Endodermal cell (in vitro differentiated cells): ENCODE measurements around the gene LTBP3. TPM values are rescaled to one million over a fixed set of nuclear protein-coding genes. Genes with fewer than 3 reads are reported as not detected.
A peak's percentile ranks its signal among the peaks of the same experiment; 100 is the strongest.

Experiments used
- DNase-seq: peaks from one replicate; pipeline ENCODE4 v3.0.0-alpha.2; 2017
- H3K27ac ChIP-seq: 2 replicates; pipeline ENCODE4 v1.5.1; 2013; ENCODE audit warnings: mild to moderate bottlenecking, low read depth, low read length, moderate library complexity
- H3K27me3 ChIP-seq: 2 replicates; pipeline ENCODE4 v1.6.1; 2013; ENCODE audit warnings: mild to moderate bottlenecking, low read length, moderate library complexity; ENCODE audit not compliant: insufficient read depth, control insufficient read depth, poor library complexity, severe bottlenecking
- H3K36me3 ChIP-seq: 2 replicates; pipeline ENCODE4 v1.7.0; 2013; ENCODE audit warnings: mild to moderate bottlenecking, low read length, moderate library complexity; ENCODE audit not compliant: control insufficient read depth, insufficient read depth
- H3K4me1 ChIP-seq: one replicate; pipeline ENCODE4 v1.7.0; 2013; ENCODE audit warnings: low read length; ENCODE audit not compliant: control insufficient read depth, insufficient read depth
- H3K4me3 ChIP-seq: 2 replicates; pipeline ENCODE4 v1.5.1; 2013; ENCODE audit warnings: mild to moderate bottlenecking, low read length, moderate library complexity
- H3K9ac ChIP-seq: 2 replicates; pipeline ENCODE4 v1.6.1; 2013; ENCODE audit warnings: mild to moderate bottlenecking, low read length, moderate library complexity; ENCODE audit not compliant: poor library complexity, severe bottlenecking; ENCODE audit errors: extremely low read depth
- H3K9me3 ChIP-seq: 2 replicates; pipeline ENCODE4 v1.6.1; 2013; ENCODE audit warnings: mild to moderate bottlenecking, low read length, moderate library complexity; ENCODE audit not compliant: control insufficient read depth
- H3K27ac Mint-ChIP-seq: 2 replicates; pipeline ENCODE4 v1.8.0; 2020; ENCODE audit warnings: mixed read lengths
- H3K27me3 Mint-ChIP-seq: 2 replicates; pipeline ENCODE4 v1.8.0; 2021; ENCODE audit warnings: mild to moderate bottlenecking, mixed read lengths; ENCODE audit not compliant: insufficient read depth
- H3K36me3 Mint-ChIP-seq: 2 replicates; pipeline ENCODE4 v1.8.0; 2020; ENCODE audit warnings: low read depth, mixed read lengths
- H3K4me1 Mint-ChIP-seq: 2 replicates; pipeline ENCODE4 v1.8.0; 2020; ENCODE audit warnings: mixed read lengths
- H3K4me3 Mint-ChIP-seq: 2 replicates; pipeline ENCODE4 v1.8.0; 2020; ENCODE audit warnings: mild to moderate bottlenecking, moderate library complexity, mixed read lengths
- H3K9me3 Mint-ChIP-seq: 2 replicates; pipeline ENCODE4 v1.8.0; 2020; ENCODE audit warnings: mild to moderate bottlenecking, mixed read lengths
- CTCF ChIP-seq: fragments of 200-600 bp; sonication (generic); conservative IDR thresholded peaks from 2 replicates; pipeline ENCODE4 v1.5.0; 2021; ENCODE audit warnings: antibody characterized with exemption, mild to moderate bottlenecking
- WGBS, 2 experiments: methylation state at CpG; one replicate each; pipeline versions ENCODE4 v1.1.5 to v1.1.7; 2013; ENCODE audit warnings: missing lambda C conversion rate in 2 of 2, mixed read lengths in 1 of 2; ENCODE audit not compliant: insufficient coverage in 1 of 2, insufficient read length in 1 of 2; 5-methylcytosine and 5-hydroxymethylcytosine counted together
- total RNA-seq, 2 donors: library from RNA; stranded (reverse); fragmentation: NEBNext Ultra II Directional in 1 of 2; extraction: Animal tissue kit (Norgen Biotek cat#: 25700) in 1 of 2; gene quantifications; 2 replicates in 1 of 2; 3 replicates in 1 of 2; pipeline ENCODE4 v1.2.1, GENCODE V29; 2021

The LTBP3 gene
- total RNA-seq, 2 donors from 2014 or later, result 19.7 to 24.2 TPM

GRCh38 chr11:65506290-65506771 lies 51.8 kb downstream of the LTBP3 start:
- Mint-ChIP-seq H3K9me3 (no peaks in the 10 kb centered on the region), H3K36me3 (peaks cover 33% of the 10 kb centered on the region), H3K27ac (peak overlapping the region; percentile 80), H3K27me3 (no peaks in the 10 kb centered on the region), H3K4me1 (peaks cover 29% of the 10 kb centered on the region), H3K4me3 (no peak overlapping the region)
- Histone ChIP-seq H3K9me3 (no peaks in the 10 kb centered on the region), H3K4me1 (no peaks in the 10 kb centered on the region), H3K36me3 (peaks cover 52% of the 10 kb centered on the region), H3K27me3 (no peaks in the 10 kb centered on the region), H3K4me3 (peak overlapping the region; percentile 97), H3K9ac (peak overlapping the region; percentile 100), H3K27ac (peak overlapping the region; percentile 17)
- no peak for TF ChIP-seq CTCF
- WGBS, 2 experiments, result 67 to 88% methylated on average over 1 to 3 of the region's 4 CpGs
- DNase-seq, result no peak

DNA sequence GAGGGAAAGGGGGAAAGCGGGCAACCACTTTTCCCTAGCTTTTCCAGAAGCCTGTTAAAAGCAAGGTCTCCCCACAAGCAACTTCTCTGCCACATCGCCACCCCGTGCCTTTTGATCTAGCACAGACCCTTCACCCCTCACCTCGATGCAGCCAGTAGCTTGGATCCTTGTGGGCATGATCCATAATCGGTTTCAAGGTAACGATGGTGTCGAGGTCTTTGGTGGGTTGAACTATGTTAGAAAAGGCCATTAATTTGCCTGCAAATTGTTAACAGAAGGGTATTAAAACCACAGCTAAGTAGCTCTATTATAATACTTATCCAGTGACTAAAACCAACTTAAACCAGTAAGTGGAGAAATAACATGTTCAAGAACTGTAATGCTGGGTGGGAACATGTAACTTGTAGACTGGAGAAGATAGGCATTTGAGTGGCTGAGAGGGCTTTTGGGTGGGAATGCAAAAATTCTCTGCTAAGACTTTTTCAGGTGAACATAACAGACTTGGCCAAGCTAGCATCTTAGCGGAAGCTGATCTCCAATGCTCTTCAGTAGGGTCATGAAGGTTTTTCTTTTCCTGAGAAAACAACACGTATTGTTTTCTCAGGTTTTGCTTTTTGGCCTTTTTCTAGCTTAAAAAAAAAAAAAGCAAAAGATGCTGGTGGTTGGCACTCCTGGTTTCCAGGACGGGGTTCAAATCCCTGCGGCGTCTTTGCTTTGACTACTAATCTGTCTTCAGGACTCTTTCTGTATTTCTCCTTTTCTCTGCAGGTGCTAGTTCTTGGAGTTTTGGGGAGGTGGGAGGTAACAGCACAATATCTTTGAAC lies 52.5 kb downstream of the LTBP3 start:
- TF ChIP-seq CTCF, result no peak
- Mint-ChIP-seq H3K27ac (peak overlapping the region; percentile 80), H3K9me3 (no peaks in the 10 kb centered on the region), H3K4me3 (no peak overlapping the region), H3K27me3 (no peaks in the 10 kb centered on the region), H3K4me1 (peaks cover 29% of the 10 kb centered on the region), H3K36me3 (peaks cover 33% of the 10 kb centered on the region)
- H3K9ac ChIP-seq, result peak overlapping the region; percentile 100
- no peaks in the 10 kb centered on the region for H3K9me3 ChIP-seq
- peaks cover 59% of the 10 kb centered on the region for H3K36me3 ChIP-seq
- peak overlapping the region; percentile 97 for H3K4me3 ChIP-seq
- 83 to 92% methylated on average over 6 to 12 of the region's 12 CpGs for WGBS, 2 experiments
- H3K27me3 ChIP-seq, result no peaks in the 10 kb centered on the region
- DNase-seq, result peak; percentile 58
- no peaks in the 10 kb centered on the region for H3K4me1 ChIP-seq
- peak overlapping the region; percentile 0 for H3K27ac ChIP-seq

DNA sequence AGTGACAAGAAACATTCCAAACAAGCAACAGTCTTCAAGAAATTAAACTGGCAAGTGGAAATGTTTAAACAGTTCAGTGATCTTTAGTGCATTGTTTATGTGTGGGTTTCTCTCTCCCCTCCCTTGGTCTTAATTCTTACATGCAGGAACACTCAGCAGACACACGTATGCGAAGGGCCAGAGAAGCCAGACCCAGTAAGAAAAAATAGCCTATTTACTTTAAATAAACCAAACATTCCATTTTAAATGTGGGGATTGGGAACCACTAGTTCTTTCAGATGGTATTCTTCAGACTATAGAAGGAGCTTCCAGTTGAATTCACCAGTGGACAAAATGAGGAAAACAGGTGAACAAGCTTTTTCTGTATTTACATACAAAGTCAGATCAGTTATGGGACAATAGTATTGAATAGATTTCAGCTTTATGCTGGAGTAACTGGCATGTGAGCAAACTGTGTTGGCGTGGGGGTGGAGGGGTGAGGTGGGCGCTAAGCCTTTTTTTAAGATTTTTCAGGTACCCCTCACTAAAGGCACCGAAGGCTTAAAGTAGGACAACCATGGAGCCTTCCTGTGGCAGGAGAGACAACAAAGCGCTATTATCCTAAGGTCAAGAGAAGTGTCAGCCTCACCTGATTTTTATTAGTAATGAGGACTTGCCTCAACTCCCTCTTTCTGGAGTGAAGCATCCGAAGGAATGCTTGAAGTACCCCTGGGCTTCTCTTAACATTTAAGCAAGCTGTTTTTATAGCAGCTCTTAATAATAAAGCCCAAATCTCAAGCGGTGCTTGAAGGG lies 53.3 kb downstream of the LTBP3 start:
- H3K9me3 Mint-ChIP-seq, result no peaks in the 10 kb centered on the region
- peak overlapping the region; percentile 100 for H3K9ac ChIP-seq
- H3K27me3 Mint-ChIP-seq, result no peaks in the 10 kb centered on the region
- H3K27ac ChIP-seq, result peak overlapping the region; percentile 65
- peak; percentile 32 for DNase-seq
- no peaks in the 10 kb centered on the region for H3K4me1 ChIP-seq
- 69 to 77% methylated on average over 4 to 6 of the region's 8 CpGs for WGBS, 2 experiments
- peaks cover 67% of the 10 kb centered on the region for H3K36me3 ChIP-seq
- H3K4me3 Mint-ChIP-seq, result no peak overlapping the region
- H3K4me3 ChIP-seq, result peak overlapping the region; percentile 97
- peaks cover 27% of the 10 kb centered on the region for H3K4me1 Mint-ChIP-seq
- no peak for TF ChIP-seq CTCF
- H3K27ac Mint-ChIP-seq, result peak overlapping the region; percentile 80
- H3K9me3 ChIP-seq, result no peaks in the 10 kb centered on the region
- H3K36me3 Mint-ChIP-seq, result peaks cover 33% of the 10 kb centered on the region
- no peaks in the 10 kb centered on the region for H3K27me3 ChIP-seq
